ENCODE results near the gene GNMT.

- TF ChIP-seq GATA3 (IDR thresholded peaks at IDR 0.05; ENCODE audit: low read depth, low read length) (no peak), GATA2 (IDR thresholded peaks at IDR 0.05; ENCODE audit: low read depth, low read length) (no peak)
These were observed 10.5 kb downstream of the GNMT start for GRCh38 chr6:42970871-42971612.

Data from SH-SY5Y (cell line).